Measurements from ENCODE around the gene TPP1.

TPP1 gene

GRCh38 chr11:6586434-6587359, 32.5 kb downstream of the TPP1 start:
- no peak for DNase-seq

GRCh38 chr11:6584528-6584927, 34.7 kb downstream of the TPP1 start:
- DNase-seq: no peak

GRCh38 chr11:6583584-6583983, 35.6 kb downstream of the TPP1 start:
- DNase-seq: no peak

GRCh38 chr11:6579681-6580080, 39.5 kb downstream of the TPP1 start:
- DNase-seq: no peak

DNA sequence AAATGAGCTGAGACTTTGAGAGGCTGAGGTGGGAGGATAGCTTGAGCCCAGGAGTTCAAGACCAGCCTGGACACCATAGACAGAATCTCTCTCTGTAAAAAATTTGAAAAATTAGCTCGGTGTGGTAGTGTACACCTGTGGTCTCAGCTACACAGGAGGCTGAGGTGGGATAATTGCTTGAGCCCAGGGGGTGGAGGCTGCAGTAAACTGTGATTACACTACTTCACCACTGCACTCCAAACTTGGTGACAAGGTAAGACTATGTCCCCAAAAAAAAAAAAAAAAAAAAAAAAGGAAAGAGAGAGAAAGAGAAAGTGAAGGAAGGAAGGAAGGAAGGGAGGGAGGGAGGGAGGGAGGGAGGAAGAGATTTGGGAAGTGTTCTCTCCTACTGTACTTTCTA, 41.1 kb downstream of the TPP1 start:
- DNase-seq: no peak

- no peak for DNase-seq
Observed at GRCh38 chr11:6576471-6577373, 42.5 kb downstream of the TPP1 start.

DNA sequence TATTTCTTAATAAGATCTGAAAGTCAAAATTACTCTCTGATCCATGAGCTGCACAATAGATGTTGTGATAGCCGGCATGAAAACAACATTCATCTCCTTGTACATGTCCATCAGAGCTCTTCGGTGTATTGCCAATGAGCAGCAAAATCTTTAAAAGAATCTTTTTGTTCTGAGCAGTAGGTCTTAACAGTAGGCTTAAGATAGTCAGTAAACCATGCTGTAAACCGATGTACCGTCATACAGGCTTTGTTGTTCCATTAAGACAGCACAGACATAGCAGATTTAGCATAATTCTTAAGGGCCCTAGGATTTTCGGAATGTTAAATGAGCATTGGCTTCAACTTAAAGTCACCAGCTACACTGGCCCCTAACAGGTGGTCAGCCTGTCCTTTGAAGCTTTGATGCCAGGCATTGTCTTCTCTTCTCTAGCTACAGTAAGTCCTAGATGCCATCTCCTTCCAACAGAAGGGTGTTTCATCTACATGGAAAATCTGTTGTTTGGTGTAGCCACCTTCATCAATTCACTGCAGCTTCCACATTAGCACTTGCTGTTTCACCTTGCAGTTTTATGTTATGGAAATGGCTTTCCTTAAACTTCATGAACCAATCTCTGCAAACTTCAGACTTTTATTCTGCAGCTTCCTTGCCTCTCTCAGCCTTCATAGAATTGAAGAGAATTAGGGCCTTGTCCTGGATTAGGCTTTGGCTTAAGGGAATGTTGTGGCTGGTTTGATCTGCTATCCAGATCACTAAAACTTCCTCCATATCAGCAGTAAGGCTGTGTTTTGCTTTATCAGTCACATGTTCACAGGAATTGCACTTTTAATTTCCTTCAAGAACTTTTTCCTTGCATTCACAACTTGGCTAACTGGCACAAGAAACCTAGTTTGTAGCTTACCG, 44.2 kb downstream of the TPP1 start:
- no peak for DNase-seq

DNA sequence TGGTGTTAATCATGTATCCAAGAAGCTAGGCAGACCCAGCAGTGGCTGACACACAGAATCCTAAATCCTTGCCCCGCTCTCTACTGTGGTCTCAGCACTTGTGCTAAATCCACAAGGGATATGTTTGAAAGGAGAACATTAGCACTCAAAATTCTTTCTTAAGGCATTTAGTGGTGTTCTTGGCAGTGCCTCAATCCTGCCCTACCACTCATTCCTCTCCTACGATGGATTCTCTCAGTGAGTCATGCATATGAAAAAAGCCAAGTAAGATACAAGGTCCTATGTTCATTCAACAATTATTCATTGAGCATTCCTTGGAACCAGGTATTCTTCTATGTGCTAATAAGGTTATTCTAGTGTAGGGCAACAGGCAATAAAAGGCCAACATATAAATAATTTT, 47.0 kb downstream of the TPP1 start:
- DNase-seq: no peak

DNA sequence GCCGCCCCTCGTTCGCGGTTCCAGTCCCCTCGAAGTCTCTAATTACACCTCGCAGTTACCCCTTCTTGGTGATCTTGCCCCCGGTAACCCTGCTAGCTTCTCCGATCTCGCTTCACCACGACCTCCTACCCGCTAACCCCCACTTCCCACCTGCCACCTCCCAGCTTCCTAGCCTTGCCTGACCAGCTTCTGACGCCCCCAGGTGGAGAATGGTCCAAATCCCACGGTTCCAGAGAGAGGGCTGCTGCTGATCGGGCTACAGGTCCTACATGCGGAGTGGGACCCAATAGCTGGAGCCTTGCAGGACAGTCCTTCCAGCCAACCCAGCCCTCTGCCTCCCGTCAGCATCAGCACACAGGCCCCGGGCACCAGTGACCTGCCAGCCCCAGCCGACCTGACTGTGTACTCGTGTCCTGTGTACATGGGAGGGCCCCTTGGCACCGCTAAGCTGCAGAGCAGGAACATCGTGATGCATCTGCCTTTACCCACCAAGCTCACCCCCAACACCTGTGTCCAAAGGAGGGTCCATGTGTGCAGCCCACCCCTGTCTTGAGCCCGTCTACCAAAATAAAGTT, 47.7 kb downstream of the TPP1 start:
- DNase-seq: no peak

GRCh38 chr11:6570691-6571427, 48.4 kb downstream of the TPP1 start:
- no peak for DNase-seq

DNA sequence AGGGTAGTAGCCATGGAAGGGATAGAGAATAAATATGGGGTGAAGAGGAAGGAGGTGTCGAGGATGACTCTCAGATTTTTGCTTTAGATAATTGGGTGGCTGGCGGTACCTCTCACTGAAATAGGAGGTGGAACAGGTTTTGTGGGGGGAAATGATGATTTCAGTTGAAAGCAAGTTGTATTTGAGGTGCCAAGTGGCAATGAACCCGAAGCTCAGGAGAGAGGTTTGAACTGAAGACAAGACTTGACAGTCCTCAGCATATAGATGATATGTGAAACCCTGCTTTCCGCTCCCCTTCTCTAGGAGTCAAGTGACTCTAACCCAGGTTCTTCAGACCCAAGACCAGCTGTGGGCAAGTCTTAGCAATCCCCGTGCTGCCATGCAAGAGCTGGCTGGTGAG, 49.5 kb downstream of the TPP1 start:
- no peak for DNase-seq

DNA sequence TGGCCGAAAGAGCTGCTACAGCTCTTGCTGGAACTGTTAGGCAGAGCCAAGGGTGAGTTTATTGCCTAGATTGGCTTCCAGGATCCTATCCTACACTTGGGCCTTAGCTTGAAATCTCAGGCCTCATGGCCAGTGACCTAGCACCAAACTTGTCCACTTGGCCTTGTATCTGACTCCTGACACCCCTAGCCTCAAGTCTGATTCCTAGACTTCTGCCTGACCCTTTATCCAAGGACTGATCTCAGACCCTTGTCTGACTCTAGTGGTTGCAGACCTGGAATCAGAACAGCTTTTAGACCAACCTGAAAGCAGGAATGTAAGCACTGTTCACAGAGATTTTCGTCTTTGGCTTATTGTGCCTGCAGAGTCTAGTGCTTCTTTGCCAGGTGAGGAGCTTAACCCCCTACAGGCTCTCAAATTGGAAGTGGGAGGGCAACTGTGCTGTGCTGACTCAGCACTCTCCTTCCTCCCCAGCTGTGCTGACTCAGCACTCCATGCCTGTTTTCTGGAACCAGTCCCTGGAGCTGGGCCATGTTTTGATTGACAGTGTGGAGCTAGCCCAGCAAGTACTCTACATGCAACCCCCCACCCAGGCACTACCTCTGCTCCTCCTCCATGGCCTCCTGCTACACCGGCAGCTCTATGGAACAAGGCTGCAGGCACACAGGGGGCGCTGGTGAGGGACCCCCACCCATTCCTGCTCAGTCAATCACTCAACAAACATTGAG, 50.9 kb downstream of the TPP1 start:
- no peak for DNase-seq

GRCh38 chr11:6567371-6567745, 51.9 kb downstream of the TPP1 start:
- no peak for DNase-seq

DNA sequence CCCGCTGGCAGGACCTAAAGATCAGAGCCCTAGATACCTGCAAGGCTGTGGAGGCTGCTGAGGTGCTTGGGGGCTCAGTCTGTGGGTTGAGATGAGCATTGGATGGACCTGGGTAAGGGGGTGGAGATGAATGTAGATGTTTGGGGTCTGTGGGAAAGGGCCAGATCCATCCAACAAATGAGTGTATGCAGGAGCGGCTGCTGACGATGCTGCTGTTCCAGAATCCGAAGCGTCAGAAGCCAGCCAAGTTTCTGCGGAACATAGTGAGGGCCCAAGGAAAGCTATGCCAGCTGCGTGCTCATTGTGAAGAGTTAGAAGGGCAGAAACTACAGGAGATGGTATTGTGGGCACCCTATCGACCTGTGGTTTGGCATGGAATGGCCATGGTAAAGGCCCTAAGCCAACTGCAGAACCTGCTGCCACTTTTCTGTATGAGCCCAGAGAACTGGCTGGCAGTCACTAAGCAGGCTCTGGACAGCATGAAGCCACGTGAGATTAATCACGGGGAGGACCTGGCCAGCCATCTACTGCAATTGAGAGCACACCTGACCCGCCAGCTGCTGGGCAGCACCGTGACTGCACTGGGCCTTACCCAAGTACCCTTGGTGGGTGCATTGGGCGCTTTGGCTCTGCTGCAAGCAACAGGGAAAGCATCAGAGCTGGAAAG, 52.4 kb downstream of the TPP1 start:
- no peak for DNase-seq

DNA sequence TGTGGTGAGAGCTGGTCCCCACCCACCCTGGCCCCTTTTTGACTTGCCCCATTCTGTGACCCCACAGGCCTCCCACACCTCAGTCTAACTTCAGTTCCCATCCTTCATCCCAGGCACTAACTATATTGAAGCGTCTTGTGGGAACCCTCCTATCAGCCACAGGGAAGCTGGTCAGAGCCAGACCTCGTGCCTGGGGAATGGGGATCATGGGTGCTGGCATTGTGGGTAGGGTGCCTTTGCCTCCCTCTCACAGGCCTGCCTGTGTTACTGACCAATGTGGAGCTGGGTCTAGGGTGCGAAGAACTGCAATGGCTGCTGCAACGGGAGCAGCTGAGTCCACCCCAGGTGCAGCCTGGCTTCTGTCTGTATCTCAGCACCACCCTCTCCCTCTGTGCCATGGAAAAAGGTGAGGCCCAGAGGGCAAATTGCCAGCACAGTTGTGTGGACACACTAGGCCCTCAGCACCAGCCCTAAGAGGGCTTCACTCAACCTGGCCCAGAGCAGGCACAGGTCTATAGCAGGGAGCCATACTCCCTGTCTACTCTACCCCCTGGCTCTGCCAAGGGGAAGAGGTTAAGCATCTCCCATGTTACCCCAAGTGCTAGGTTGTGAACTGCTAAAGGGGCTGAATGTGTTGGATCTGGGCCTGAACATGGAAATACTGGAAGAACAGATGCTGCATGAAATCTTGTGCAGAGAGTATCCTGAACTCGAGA, 53.1 kb downstream of the TPP1 start:
- DNase-seq: no peak

- no peak for DNase-seq
Observed at GRCh38 chr11:6565325-6565724, 53.9 kb downstream of the TPP1 start.

DNA sequence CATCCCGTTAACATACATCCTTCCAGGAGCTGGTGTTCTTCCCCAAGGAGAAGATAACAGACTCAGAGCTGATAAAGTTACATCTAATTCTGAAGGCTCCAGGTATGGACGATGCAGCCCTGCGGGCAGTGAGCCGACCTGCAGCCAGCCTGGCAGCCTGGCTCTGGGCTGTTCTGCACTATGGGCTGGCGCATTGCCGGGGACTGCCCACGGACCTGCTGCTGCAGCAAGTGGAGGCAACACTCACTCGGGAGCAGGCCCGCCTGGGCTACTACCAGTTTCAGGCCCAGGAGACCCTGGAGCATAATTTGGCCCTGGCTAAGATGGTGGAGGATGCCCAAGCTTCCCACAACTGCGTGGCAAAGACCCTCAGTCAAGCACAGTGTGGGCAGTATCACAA, 55.6 kb downstream of the TPP1 start:
- DNase-seq: no peak

DNA sequence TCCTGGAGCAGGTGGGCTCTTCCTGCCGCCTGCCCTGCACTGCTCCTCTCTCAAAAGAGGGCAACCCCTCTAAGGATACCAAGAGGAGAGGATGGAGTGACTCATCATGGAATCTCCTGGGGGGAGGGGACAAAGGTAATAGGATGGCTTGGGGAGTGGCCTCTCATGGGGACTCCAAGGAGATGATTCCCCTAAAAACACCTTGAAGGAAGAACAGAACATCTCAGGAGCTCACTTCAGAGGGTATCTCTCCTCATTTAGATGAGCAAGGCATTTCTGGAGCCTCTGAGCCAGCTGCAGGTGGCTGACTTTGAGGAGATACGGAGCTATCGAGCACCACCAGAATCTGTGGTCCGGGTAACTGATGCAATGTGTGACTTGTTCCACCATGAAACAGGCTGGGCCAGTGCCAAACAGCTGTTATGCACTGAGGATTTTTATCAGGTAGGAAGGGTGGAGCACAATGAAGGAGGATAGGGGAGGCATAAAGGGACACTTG, 56.1 kb downstream of the TPP1 start:
- no peak for DNase-seq

Measured in CD4-positive, alpha-beta T cell treated with Interleukin-21 for 1 hour (primary cell).